ENCODE results near the gene NAA20. TPM values are rescaled to one million over a fixed set of nuclear protein-coding genes. Genes with fewer than 3 reads are reported as not detected.

Gene NAA20
- total RNA-seq, 3 donors from 2014 or later (not counting 1 experiment from before 2014, with no cell fraction given), result 20.8 to 25.1 (median 23.8) TPM

- Histone ChIP-seq H3K27me3 (ENCODE audit: control insufficient read depth, insufficient read depth, low read length) (no peaks in the 10 kb centered on the region), H3K4me1 (ENCODE audit: control insufficient read depth, insufficient read depth, low read length) (peaks cover 6% of the 10 kb centered on the region), H3K27ac (ENCODE audit: low read length) (peak overlapping the region; percentile 73), H3K9me3 (ENCODE audit: control insufficient read depth, insufficient read depth, low read length) (no peaks in the 10 kb centered on the region), H3K4me3 (ENCODE audit: low read length) (peak overlapping the region; percentile 66), H3K36me3 (ENCODE audit: control insufficient read depth, insufficient read depth, low read length) (peaks cover 33% of the 10 kb centered on the region)
- peak overlapping the region; percentile 99 for H3K27ac Mint-ChIP-seq
- no peaks in the 10 kb centered on the region for H3K9me3 Mint-ChIP-seq
- peak overlapping the region; percentile 100 for H3K4me3 Mint-ChIP-seq
- intact Hi-C loops (cut with micrococcal nuclease), result loop anchor here (1.0 to 10.0 kb wide), 3 partner anchors 34 to 1767 kb away; partner anchors contain the start of genes NAA20, RALGAPA2 and ZNF133
- H3K27me3 Mint-ChIP-seq (ENCODE audit: low read depth in 2 of 2), result peaks cover 0 to 4% of the 10 kb centered on the region in 2 donors
- no peak for TF ChIP-seq CTCF (IDR thresholded peaks at IDR 0.05)
- H3K36me3 Mint-ChIP-seq, result peaks cover 39% of the 10 kb centered on the region
- WGBS (ENCODE audit: insufficient coverage), result 4% methylated on average over 13 of the region's 13 CpGs
- peaks cover 17 to 27% of the 10 kb centered on the region in 2 donors for H3K4me1 Mint-ChIP-seq
- ATAC-seq (peak; percentile 16 to 38 (median 16)), DNase-seq (no peak)
These were observed 34.6 kb downstream of the NAA20 start for GRCh38 chr20:20051767-20052073.

GRCh38 chr20:20052074-20052970 lies 35.2 kb downstream of the NAA20 start, which contains the start of the genes CFAP61 and CRNKL1:
Gene CFAP61 (plus strand): TSS chr20:20052532. CDS start chr20:20056654, 4,122 bp downstream.
Gene CRNKL1 (minus strand): TSS chr20:20052466. CDS start chr20:20052342, 124 bp downstream.
- H3K27ac ChIP-seq (ENCODE audit: low read length), result peak within 1 kb of the TSS; percentile 73
- H3K4me3 Mint-ChIP-seq, result peak within 1 kb of the TSS; percentile 100
- H3K27me3 ChIP-seq (ENCODE audit: control insufficient read depth, insufficient read depth, low read length), result no peaks in the 10 kb centered on the region
- H3K36me3 Mint-ChIP-seq, result peaks cover 39% of the 10 kb centered on the region
- peaks cover 0 to 4% of the 10 kb centered on the region in 2 donors for H3K27me3 Mint-ChIP-seq (ENCODE audit: low read depth in 2 of 2)
- no peaks in the 10 kb centered on the region for H3K9me3 Mint-ChIP-seq
- peaks cover 27% of the 10 kb centered on the region for H3K36me3 ChIP-seq (ENCODE audit: control insufficient read depth, insufficient read depth, low read length)
- H3K27ac Mint-ChIP-seq, result peak within 1 kb of the TSS; percentile 99
- peak within 1 kb of the TSS; percentile 66 for H3K4me3 ChIP-seq (ENCODE audit: low read length)
- WGBS (ENCODE audit: insufficient coverage), result under 1% methylated on average over 67 of the region's 67 CpGs
- DNase-seq (peak; percentile 96 to 100), ATAC-seq (peak; percentile 91 to 95 (median 93))
- peaks cover 6% of the 10 kb centered on the region for H3K4me1 ChIP-seq (ENCODE audit: control insufficient read depth, insufficient read depth, low read length)
- no peaks in the 10 kb centered on the region for H3K9me3 ChIP-seq (ENCODE audit: control insufficient read depth, insufficient read depth, low read length)
- peaks cover 17 to 27% of the 10 kb centered on the region in 2 donors for H3K4me1 Mint-ChIP-seq
- TF ChIP-seq CTCF (IDR thresholded peaks at IDR 0.05), result no peak
- intact Hi-C loops (cut with micrococcal nuclease), result loop anchor here (1.0 to 10.0 kb wide), 3 partner anchors 35 to 1768 kb away; partner anchors contain the start of genes NAA20, RALGAPA2 and ZNF133

GRCh38 chr20:20060234-20060998 lies 43.3 kb downstream of the NAA20 start:
- H3K36me3 Mint-ChIP-seq, result no peaks in the 10 kb centered on the region
- peak in 1 of 2 donors; percentile 9 for DNase-seq
- peaks cover 2% of the 10 kb centered on the region in 2 donors for H3K4me1 Mint-ChIP-seq
- Histone ChIP-seq H3K9me3 (ENCODE audit: control insufficient read depth, insufficient read depth, low read length) (no peaks in the 10 kb centered on the region), H3K4me1 (ENCODE audit: control insufficient read depth, insufficient read depth, low read length) (no peaks in the 10 kb centered on the region), H3K4me3 (ENCODE audit: low read length) (no peak overlapping the region), H3K27me3 (ENCODE audit: control insufficient read depth, insufficient read depth, low read length) (peaks cover 6% of the 10 kb centered on the region), H3K36me3 (ENCODE audit: control insufficient read depth, insufficient read depth, low read length) (no peaks in the 10 kb centered on the region), H3K27ac (ENCODE audit: low read length) (no peak overlapping the region)
- H3K4me3 Mint-ChIP-seq, result no peak overlapping the region
- peaks cover 19 to 23% of the 10 kb centered on the region in 2 donors for H3K27me3 Mint-ChIP-seq (ENCODE audit: low read depth in 2 of 2)
- no peaks in the 10 kb centered on the region for H3K9me3 Mint-ChIP-seq
- intact Hi-C loops (cut with micrococcal nuclease), result no loop called here
- WGBS (ENCODE audit: insufficient coverage), result 82% methylated on average over 6 of the region's 6 CpGs
- ATAC-seq, result peak in 2 of 3 donors; percentile 31 to 41
- TF ChIP-seq CTCF (IDR thresholded peaks at IDR 0.05), result no peak
- H3K27ac Mint-ChIP-seq, result no peak overlapping the region

Data from natural killer cell (primary cell).